ENCODE data around the gene RNF144B. TPM values are rescaled to one million over a fixed set of nuclear protein-coding genes. Genes with fewer than 3 reads are reported as not detected.

RNF144B gene
- total RNA-seq, 2 donors from 2014 or later: 4.0 to 5.4 TPM

DNA sequence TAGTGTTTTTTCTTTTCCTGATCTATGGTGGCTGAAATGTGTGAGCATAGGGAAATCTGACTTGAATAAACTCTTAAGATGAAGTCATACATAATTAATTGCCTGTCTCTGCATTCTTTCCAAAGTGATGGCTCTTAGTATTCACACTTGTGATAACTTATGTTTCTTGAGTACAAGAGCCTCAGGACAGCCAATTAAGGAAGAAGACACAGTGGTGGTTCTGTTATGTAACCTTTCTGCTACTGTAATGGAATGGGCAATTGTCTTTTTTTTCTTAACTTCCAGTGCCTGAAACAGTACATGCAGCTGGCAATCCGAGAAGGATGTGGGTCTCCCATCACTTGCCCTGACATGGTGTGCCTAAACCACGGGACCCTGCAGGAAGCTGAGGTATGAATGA is 40.1 kb downstream of the RNF144B start:
- Histone ChIP-seq H3K27me3 (no peaks in the 10 kb centered on the region), H3K4me3 (no peak overlapping the region), H3K36me3 (replicated peaks in 1 of 2; ENCODE audit: insufficient read depth in 1 of 2, low read depth in 2 of 2) (no peaks in the 10 kb centered on the region), H3K27ac (no peak overlapping the region), H3K9me3 (no peaks in the 10 kb centered on the region), H3K4me1 (peaks cover 9% of the 10 kb centered on the region)
- DNase-seq (no peak), ATAC-seq (no peak)
- intact Hi-C loops (cut with DNase I): no loop called here
- WGBS, 2 donors: 49 to 93% methylated on average over 2 of the region's 2 CpGs
- TF ChIP-seq, protein P1, sequence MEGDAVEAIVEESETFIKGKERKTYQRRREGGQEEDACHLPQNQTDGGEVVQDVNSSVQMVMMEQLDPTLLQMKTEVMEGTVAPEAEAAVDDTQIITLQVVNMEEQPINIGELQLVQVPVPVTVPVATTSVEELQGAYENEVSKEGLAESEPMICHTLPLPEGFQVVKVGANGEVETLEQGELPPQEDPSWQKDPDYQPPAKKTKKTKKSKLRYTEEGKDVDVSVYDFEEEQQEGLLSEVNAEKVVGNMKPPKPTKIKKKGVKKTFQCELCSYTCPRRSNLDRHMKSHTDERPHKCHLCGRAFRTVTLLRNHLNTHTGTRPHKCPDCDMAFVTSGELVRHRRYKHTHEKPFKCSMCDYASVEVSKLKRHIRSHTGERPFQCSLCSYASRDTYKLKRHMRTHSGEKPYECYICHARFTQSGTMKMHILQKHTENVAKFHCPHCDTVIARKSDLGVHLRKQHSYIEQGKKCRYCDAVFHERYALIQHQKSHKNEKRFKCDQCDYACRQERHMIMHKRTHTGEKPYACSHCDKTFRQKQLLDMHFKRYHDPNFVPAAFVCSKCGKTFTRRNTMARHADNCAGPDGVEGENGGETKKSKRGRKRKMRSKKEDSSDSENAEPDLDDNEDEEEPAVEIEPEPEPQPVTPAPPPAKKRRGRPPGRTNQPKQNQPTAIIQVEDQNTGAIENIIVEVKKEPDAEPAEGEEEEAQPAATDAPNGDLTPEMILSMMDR (IDR thresholded peaks at IDR 0.05): no peak
- TF ChIP-seq POLR2A (IDR thresholded peaks at IDR 0.05): no peak

DNA sequence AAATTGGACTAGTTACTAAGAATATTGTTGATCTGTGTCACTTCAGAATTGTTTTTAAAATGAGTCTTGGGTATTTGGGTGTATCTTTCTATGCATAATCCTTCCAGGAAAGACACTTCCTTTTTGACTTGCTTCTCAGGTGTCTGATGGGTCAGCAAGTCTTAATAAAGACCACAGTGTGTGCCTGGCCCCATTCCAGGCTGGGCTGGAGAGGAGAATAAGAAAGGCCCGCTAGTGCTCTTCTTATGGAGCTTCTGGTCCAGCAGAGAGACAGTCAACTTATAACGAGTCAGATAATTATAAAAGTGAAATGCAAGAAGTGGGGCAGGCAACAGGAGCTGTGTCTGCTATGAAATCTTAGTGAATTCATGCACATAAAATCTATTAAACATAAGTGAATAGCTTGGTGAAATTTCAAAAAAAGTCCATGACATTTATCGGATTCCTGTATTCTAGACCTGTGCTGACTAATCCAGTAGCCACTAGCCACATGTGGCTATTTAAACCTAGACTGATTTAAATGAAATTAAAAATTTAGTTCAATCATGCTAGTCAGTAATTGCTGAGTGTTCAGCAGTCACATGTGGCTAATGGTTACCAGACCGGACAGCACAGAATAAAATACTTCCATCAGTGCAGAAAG is 42.6 kb downstream of the RNF144B start:
- intact Hi-C loops (cut with DNase I): no loop called here
- H3K4me1 ChIP-seq: peaks cover 10% of the 10 kb centered on the region
- no peak for DNase-seq
- H3K4me3 ChIP-seq: no peak overlapping the region
- no peaks in the 10 kb centered on the region for H3K9me3 ChIP-seq
- no peak for ATAC-seq
- no peaks in the 10 kb centered on the region for H3K27me3 ChIP-seq
- WGBS, 2 donors: 97 to 99% methylated on average over 4 of the region's 4 CpGs
- TF ChIP-seq, protein P1 (IDR thresholded peaks at IDR 0.05): no peak
- no peak for TF ChIP-seq POLR2A (IDR thresholded peaks at IDR 0.05)
- no peaks in the 10 kb centered on the region for H3K36me3 ChIP-seq (replicated peaks in 1 of 2; ENCODE audit: insufficient read depth in 1 of 2, low read depth in 2 of 2)
- H3K27ac ChIP-seq: no peak overlapping the region

DNA sequence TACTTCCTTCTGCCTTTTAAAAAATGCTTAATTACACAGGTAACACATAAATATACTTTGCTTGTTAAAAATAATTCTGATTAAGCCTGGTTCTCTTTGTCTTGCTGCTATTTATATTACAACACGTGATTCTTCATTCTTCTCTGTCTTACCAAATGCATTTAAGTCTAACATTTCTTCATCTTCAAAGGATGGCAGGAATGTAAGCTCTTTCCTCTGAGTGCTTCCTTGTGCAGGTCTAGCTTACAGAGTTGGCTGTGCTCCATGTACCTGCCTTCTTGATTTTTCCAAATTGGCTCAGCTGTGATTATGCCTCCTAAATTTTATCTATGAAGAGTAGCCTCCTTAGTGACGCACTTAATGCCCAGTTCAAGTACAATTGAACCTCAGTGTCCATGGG is 44.4 kb downstream of the RNF144B start:
- intact Hi-C loops (cut with DNase I): no loop called here

DNA sequence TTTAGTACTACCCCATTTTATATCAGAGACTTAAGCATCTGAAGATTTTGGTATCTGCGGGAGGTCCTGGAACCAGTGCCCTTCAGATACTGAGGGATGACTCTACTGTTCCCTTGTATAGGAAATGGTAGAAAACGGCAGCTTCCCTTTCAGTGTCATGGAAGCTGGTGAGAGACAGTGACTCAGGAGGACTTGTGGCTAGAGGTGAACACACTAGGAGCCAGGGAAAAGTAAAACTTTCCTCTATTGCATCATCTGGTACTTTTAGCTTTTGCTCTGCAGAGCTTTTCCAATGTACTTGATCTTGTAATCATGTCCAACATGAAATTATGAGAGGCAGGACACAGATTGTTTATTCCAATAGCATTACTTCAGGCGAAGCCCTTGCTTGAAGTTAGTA is 45.0 kb downstream of the RNF144B start:
- WGBS, 2 donors: 72 to 85% methylated on average over 3 of the region's 3 CpGs
- intact Hi-C loops (cut with DNase I): no loop called here
- no peak for ATAC-seq
- Histone ChIP-seq H3K36me3 (replicated peaks in 1 of 2; ENCODE audit: insufficient read depth in 1 of 2, low read depth in 2 of 2) (no peaks in the 10 kb centered on the region), H3K27ac (no peak overlapping the region), H3K9me3 (no peaks in the 10 kb centered on the region), H3K4me3 (no peak overlapping the region), H3K27me3 (no peaks in the 10 kb centered on the region), H3K4me1 (peaks cover 10% of the 10 kb centered on the region)
- TF ChIP-seq, protein P1 (IDR thresholded peaks at IDR 0.05): no peak
- TF ChIP-seq POLR2A (IDR thresholded peaks at IDR 0.05): no peak
- no peak for DNase-seq

More for the DNA sequence above, 44.4 kb downstream of the RNF144B start:
- Histone ChIP-seq H3K4me3 (no peak overlapping the region), H3K9me3 (no peaks in the 10 kb centered on the region), H3K36me3 (replicated peaks in 1 of 2; ENCODE audit: insufficient read depth in 1 of 2, low read depth in 2 of 2) (no peaks in the 10 kb centered on the region), H3K4me1 (peaks cover 10% of the 10 kb centered on the region), H3K27ac (no peak overlapping the region), H3K27me3 (no peaks in the 10 kb centered on the region)
- ATAC-seq: no peak
- 71 to 80% methylated on average over 2 of the region's 2 CpGs for whole genome bisulfite sequencing, 2 donors
- DNase-seq: no peak
- TF ChIP-seq, protein P1 (IDR thresholded peaks at IDR 0.05): no peak
- TF ChIP-seq POLR2A (IDR thresholded peaks at IDR 0.05): no peak

DNA sequence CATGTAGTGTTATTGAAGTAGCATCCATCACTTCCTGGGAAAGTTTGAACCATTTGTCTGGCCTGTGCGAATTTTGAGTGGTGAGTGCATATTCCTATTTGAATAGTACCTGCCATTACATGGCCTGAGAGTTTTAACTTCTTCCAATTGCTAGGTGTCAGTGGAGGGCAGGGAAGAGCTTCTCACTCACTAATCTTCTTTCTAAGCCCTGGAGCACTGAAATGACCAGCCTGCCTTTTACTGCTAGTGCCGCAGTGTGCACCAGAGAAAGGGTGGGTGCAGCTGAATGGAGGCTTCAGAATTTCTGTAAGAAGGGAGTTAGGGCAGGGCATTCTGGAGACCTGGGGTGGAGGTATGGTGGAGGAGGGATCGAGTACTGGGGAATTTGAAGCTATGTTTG is 45.5 kb downstream of the RNF144B start:
- ATAC-seq (no peak), DNase-seq (no peak)
- intact Hi-C loops (cut with DNase I): no loop called here
- Histone ChIP-seq H3K4me1 (peaks cover 10% of the 10 kb centered on the region), H3K36me3 (replicated peaks in 1 of 2; ENCODE audit: insufficient read depth in 1 of 2, low read depth in 2 of 2) (no peaks in the 10 kb centered on the region), H3K4me3 (no peak overlapping the region), H3K9me3 (no peaks in the 10 kb centered on the region), H3K27ac (no peak overlapping the region), H3K27me3 (no peaks in the 10 kb centered on the region)
- 82 to 86% methylated on average over 3 of the region's 3 CpGs for WGBS, 2 donors
- TF ChIP-seq, protein P1 (IDR thresholded peaks at IDR 0.05): no peak
- TF ChIP-seq POLR2A (IDR thresholded peaks at IDR 0.05): no peak
